Stimulated activated CD8-positive, alpha-beta memory T cell treated with anti-CD3 and anti-CD28 coated beads, Interleukin-7, amount 100 ng/mL, for 24 hours (primary cell): ENCODE measurements around the gene SDR42E1.
"Not testable (repeated sequence)": the region's sequence is repeated elsewhere in the genome, so short reads cannot be mapped to it uniquely, and the experiment has no call there.

Experiments
- DNase-seq: peaks from one replicate; pipeline ENCODE4 v3.0.0-alpha.2; 2020; ENCODE audit warnings: low read depth

The SDR42E1 gene

DNA sequence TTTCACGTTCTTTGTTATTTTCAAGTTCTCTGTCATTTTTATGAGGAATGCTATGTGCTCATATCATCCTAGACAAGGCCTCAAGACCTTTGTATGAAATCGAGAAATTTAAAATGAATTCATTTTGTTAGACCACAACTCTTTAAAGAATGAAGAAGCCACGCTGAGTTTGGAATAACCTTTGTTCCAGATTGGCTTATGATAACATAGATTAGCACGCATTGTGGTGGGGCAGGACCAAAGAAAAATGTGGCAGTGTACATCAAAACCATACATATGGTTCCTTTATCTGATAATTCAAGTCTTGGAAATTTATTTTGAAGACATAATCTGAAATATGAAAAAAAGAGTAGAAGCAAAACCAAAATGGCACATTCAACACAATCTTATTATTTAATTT, 26.0 kb upstream of the SDR42E1 start:
- DNase-seq, result no peak

DNA sequence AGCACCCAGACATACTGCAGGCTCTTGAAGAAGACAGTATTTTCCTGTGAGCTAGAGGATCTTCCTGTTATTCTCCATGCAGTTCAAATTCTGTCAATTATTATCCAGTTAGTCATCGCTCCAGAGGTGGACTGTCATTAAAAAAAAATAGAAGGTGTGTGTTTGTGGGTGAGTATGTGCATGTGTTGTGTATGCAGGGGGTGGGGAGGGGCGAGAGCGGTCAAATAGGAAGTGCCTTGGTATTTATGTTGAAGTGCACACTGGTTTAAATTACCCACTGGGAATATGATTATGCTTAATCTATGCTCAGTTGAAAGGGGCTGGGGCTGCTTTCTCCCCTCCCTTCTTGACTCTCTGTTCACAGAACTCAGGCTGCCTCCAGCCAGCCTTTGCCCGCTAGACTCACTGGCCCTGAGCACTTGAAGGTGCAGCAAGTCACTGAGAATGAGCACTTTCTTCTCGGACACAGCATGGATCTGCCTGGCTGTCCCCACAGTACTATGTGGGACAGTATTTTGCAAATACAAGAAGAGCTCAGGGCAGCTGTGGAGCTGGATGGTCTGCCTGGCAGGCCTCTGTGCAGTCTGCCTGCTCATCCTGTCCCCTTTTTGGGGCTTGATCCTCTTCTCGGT, 23.8 kb upstream of the SDR42E1 start, which contains the start of gene HSD17B2:
Gene HSD17B2, plus strand, starts transcription at position 273 of the 632 bp plus-strand sequence. Its CDS starts 172 bp downstream, at position 445.
- no peak for DNase-seq

DNA sequence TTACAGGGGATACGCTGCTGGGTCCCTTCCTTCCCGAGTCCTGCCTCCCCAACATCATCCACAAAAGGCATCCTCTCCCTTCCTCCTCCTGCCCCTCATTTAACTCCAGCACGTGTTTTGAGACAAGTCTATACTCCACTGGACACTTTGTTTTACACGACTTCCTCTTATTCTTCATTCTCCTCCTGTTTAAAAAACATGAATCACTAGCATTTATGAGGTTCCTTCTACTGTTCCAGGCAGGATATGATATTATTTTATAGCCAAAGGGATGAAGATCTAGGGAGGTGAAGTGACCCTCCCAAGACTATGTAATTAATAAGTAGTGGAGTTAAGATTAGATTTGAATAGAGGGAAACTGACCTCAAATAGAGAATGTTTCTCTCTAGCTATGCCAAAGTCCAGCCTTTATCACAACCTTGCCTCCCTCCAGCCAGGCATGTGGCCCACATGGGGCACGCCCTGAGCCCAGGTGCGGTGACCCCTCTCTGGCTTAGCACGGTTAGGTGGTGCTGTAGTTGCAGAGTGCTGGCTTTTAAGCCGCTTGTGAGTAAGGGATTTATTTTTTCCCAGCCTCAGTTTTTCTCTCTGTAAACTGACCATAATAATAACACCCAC, 22.5 kb upstream of the SDR42E1 start:
- DNase-seq, result no peak

DNA sequence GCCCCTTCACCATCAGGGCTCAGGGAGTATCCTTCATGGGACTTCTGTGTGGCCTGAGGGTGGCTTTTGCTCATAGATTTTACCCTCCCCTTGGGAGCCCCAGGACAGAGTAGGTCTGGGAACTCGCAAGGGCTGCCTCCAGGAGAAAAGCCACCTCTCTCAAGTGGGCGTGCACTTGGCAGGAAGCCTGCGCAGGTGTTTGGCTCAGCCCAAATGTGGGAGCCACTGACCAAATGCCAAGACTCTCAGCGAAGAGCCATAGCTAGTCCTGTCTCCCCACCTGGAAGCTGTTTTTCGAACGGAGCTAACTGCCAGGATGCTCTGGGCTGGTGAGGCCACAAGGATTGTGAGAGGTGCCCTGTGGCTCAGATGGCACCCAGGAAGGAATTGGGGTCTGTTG, 21.7 kb upstream of the SDR42E1 start:
- no peak for DNase-seq

DNA sequence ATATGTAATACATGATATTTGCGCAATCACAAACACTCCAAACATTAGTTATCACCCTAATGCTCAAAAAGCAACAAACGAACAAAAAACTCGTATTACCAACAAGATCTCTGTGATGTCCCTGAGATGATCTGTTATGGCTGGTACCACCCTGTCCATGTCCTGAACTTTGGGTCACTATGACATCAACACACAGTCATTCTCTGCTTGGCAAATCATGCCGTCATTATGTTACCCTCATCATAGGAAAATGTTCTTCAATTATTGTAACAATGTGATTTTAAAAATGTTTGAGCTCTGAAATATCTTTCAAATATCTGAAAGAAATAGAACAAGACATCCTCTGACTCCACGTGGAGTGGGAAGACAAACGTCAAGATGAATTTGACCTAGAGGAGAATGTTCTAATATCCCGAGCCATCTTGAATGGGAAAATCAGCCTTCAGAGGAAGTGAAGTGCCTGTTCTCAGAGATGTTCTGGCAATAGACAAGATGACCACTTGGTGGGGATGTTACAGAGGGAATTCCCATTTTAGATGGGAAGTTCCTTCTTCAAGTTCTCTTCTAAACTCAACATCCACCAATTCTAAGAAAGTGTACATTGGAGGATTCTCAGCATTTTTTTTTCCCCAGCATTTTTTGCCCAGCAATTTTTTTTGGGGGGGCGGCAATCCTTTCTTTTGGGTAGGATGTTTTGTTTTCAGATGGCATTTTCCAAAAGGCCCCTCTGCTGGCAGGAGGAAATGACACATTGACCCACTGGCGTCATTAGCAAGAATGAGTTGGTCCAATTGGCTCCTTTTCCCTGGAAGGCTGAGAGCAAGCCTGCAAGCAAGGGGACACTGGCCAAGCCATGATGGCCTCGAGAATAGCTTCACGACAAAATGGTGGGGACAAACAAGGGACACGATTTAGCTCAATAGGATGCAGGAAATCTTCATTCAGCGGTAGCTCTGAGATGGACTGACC, 20.1 kb upstream of the SDR42E1 start:
- no peak for DNase-seq

DNA sequence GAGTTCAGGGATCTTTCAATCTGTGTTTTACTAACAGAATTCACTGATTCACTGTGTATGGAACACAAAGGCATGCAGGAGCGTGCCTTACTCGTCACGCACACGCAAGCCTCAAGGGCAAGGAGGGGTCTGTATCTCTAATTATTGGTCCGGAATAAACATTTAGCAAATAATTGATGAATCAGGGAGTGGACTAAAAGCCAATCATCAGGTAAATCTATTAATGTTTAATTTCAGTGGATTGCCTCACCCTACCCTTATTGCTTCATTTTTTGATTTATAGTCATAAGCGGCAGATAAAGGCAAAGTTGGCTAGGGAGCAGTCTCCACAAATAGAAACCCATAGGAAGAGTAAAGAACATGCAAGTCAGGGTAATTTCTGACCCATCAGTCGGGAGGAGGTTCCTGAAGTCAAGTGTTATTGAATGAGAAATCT, 16.4 kb upstream of the SDR42E1 start:
- no peak for DNase-seq

DNA sequence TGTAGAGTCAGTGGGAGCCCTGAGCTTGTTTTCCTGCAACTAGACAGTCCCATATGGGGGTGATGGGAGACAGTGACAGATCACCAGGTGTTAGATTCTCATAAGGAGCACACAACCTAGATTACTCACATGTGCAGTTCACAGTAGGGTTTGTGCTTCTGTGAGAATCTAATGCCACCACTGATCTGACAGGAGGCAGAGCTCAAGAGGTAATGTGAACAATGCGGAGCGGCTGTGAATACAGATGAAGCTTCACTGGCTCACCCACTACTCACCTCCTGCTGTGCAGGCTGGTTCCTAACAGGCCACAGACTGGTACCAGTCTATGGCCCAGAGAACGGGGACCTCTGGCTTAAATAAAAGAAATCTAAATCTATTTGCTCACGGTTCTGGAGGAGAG, 13.6 kb upstream of the SDR42E1 start:
- DNase-seq, result no peak

DNA sequence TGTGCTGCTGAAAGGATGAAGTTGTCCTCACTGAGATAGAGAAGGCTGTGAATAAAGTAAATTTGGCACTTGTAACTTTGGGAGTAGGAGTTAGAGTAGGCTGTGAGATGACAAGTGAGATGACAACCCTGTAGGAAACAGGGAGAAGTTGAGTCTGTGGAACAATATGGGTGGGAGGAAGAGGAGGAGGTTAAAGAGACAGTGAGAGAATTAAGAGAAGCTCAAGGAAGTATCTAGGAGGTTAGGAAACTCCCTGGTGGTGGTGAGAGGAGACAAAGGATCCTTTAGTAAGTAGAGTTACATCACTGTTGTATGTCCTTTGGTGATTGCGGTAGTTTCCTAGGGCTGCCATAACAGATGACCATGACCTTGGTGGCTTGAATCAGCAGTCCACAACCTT, 13.0 kb upstream of the SDR42E1 start:
- no peak for DNase-seq

DNA sequence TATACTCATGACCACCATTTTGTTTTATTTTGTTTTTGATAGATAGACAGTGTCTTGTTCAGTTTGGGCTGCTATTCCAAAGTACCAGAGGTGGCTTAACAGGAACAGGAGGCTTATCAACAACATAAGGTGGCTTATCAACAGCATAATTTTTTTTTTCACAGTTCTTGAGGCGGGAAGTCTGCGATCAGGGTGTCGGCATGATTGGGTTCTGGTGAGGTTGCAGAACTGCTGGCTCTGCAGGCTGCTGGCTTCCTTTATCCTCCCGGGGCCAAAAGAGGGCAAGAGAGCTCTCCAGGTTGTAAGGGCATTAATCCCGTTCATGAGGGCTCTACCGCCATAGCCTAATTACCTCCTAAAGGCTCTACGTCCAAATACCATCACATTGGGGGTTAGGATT, 11.9 kb upstream of the SDR42E1 start:
- DNase-seq, result no peak

DNA sequence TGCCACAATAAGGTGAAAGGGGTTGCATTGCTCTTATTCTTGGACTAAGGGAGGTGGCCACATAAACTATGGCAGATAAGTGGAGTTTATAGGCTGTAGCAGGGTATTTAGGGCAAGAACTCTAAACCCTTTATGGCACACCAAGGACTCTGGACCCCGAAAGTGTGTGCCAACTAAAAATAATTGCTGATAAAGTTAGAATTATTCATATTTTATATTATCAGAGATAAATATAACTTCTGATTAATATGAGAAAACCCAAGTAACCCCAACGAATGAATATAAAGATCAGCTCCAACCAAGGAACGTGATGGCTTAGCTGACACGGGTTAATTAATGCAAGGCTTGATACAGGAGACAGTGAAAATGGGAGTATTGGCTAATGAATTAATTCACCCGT, 8.8 kb upstream of the SDR42E1 start:
- no peak for DNase-seq

DNA sequence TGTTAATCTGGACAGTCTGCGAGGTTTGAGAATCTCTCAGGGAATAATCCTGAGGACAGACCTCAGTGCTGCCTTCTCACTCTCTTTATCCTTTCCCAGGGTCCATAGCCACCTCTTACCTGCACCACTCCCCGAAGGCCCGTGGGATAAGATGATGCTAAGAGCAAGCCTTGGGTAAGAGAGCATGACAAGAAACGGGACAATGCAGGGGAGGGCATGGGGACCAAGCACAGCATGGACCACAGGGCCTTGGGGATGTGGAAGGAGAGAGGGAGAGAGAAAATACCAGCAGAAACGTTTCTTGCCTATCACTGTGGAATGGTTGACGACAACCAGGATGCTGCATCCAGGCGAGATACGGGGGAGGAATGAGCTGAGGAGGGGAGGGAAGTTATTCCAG, 8.3 kb upstream of the SDR42E1 start:
- DNase-seq, result no peak

DNA sequence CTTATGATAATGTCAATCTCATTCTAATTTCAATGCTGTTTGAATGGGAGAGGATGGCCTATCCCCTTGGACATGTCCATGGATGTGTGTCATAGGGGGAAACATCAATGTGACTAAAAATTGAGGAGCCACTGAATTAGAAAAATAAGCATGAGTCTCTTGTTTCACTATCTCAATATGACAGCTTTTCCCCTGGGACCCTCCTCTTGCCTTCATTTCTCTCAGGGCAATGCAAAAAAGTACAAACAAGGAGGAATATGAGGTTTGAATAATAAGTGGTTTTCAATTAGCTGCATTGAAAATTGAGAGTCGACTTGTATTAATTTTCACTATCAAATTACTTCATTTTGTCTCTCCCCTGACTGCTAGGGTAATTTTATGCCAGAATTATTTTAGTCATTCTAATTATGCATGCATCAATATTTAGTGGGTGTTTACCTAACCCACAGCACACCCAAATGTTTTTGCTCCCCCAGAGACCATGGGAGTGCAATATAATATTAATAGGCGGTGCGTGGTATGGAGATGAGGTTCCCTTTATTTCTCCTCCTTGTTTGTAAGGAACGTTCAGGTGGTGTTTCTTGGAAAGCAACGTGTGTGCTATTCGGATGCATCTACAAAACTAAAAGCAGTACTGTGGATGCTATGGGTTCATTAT, 6.8 kb upstream of the SDR42E1 start:
- DNase-seq, result no peak

DNA sequence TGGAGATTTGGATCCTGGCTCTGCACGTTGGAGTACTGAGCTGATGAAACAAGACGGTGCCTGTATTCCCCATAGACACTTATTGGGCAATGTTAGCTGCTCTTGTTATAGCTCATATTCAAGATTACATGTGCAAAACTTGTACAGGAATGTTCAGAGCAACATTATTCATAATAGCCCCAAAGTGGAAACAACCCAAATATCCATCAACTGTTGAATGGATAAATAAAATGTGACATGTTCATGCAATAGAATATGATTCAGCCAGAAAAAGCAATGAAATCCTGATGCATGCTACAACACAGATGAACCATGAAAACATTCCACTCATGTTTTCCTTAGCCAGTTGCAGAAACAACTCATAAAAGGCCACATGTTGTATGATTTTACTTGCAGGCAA, 5.7 kb upstream of the SDR42E1 start:
- no peak for DNase-seq

DNA sequence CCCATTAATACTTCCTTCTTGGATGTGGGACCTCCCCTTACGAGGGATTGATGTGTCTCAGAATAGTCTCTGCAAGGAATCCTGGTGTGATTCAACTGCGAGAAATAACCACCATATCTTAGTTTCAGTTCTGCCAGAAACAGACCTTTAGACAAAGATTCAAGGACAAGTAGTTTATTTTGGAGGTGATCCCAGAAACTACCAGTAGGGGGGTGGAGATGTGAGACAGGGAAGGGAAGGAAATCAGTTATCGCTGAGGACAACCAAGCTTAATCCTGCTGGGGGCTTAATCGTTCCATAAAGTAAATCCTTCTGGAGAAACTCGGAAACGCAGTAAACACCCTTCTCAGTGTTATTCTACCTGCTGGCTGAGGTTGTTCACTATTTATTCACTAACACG, 5.0 kb upstream of the SDR42E1 start:
- DNase-seq, result no peak

DNA sequence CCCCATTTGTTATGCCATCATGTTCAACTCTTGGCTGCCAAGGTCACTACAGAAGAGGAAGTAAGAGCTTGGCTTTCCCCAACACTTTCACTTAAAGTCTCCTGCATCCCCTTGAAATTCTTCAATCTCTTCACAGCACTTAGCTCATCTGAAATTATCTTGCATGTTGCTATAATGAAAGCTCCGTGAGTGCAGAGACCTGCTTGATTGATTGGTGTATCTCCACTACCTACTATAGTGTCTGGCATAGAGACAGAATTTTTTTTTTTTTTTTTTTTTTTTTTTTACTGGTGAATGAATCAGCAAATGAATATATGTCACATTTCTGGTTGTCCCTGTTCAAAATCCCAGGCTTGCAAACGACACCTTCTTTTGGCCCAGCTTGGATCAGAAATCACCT, 1.9 kb upstream of the SDR42E1 start:
- no peak for DNase-seq

DNA sequence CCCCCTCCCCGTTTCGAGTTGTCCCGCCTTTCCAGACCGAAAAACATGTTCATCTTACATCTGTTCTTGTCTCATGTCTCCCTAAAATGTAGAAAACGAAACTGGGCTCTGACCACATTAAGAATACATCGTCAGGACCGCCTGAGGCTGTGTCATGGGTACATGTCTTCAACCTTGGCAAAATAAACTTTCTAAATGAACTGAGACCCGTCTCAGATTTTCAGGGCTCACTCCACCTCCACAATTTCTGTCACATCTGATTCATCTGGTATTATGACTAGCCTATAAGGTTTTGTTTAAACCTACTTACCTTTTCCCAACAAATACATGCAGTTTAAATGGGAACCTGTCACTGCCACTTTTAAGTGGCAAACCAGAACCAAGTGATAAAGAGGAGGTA, 621 bp downstream of the SDR42E1 start:
- DNase-seq, result no peak

DNA sequence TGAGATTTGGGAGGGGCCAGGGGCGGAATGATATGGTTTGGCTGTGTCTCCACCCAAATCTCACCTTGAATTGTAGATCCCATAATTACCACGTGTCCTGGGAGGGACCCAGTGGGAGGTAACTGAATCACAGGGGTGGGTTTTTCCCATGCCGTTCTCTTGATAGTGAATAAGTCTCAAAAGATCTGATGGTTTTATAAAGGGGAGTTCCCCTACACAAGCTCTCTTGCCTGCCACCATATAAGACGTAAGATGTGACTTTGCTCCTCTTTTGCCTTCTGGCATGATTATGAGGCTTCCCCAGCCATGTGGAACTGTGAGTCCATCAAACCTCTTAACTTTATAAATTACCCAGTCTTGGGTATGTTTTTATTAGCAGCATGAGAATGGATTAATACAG, 1.5 kb downstream of the SDR42E1 start:
- not testable (repeated sequence) for DNase-seq

DNA sequence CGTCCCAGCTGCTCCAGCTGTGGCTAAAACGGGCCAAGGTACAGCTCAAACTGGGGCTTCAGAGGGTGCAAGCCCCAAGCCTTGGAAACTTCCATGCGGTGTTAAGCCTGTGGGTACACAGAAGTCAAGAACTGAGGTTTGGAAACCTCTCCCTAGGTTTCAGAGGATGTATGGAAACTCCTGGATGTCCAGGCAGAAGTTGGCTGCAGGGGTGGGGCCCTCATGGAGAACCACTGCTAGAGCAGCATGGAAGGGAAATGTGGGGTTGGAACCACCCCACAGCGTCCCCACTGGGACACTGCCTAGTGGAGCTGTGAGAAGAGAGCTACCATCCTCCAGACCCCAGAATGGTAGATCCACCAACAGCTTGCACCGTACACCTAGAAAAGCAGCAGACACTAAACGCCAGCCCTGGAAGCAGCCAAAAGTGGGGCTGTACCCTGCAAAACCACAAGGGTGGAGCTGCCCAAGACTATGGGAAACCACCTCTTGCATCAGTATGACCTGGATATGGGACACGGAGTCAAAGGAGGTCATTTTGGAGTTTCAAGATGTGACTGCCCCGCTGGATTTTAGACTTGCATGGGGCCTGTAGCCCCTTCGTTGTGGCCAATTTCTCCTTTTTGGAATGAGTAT, 2.2 kb downstream of the SDR42E1 start:
- no peak for DNase-seq

DNA sequence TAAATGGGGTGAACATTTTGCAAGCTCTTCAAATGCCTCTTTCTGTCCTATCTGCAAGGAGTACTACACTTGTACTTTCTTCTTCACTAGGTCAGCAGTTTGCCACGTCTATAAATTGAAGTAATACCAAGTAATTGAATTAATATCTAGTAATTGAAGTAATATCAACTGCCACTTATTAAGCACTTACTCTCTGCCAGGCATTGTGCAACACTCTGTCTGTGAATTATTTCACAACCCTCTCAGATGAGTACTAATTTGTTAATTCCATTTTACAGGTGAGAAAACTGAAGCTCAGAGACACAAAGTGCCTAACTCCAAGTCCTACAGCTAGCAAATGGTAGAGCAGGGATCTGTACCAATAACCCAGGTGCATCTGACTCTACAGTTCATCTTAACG, 4.1 kb downstream of the SDR42E1 start:
- DNase-seq, result no peak

DNA sequence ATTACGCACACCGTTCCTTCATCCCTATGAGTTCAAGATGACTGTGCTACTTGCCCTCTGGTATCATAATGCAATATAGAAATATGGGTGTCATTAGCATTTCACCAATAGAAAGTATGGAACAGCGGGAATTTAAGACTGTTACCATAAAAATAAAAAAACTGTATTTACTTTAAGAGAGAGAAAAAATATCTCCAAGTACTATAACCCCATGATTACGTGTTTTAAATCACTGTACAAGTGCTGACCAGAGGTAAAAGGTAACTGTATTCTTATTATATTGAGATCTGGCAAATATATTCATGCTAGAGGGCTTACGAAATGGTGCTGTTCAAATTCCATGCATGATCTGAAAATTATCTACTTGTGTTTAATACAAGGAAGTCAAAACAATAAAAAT, 5.2 kb downstream of the SDR42E1 start:
- no peak for DNase-seq

DNA sequence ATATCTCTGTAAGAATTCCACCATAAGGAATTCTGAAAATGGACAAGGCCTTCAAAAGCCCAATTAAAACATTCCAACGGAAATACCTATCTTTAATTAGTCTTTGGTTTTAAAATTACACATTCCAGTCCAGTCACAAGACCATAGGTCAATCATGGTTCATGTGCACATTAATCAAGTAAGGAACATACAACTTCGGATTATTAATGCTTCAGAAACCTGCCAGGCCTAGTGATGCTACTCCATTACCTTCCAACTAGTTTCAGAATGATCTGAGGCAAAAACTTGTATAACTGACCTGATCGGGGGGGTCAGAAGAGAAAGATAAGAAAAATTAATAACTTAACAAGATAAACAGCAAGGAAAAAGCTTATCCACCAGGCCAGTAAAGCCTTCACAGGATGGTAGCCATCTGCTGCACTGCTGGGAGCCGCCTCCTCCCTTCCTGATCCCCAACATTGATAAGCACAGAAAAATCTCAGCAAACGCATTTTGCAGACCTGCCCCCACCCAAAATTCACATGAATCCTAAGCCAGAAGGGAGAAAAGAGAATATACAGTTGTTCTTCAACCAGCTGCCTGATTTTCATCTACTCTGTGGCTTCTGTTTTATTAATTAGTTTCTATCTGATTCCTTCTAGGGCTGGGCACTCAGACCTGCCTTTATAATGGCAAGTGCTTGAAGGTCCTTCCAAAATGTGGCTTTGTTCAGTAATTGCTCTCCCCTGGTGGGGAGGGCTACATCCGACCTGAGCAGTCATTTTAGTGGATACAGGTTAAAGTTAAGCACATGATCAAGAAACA, 6.0 kb downstream of the SDR42E1 start:
- DNase-seq, result no peak
